Stimulated activated CD4-positive, alpha-beta T cell treated with anti-CD3 and anti-CD28 coated beads, Interleukin-4, amount 100 ng/mL, for 4 hours (primary cell): ENCODE results near the gene CRMP1.

ENCODE experiments used
- DNase-seq, 2 experiments: peaks; one replicate each; pipeline ENCODE4 v3.0.0-alpha.2; 2020

Gene CRMP1

GRCh38 chr4:5893004-5893580 lies at the start of gene CRMP1:
CRMP1 (minus strand) TSS chr4:5893086; CDS start chr4:5892969, 117 bp downstream.
- DNase-seq = no peak

DNA sequence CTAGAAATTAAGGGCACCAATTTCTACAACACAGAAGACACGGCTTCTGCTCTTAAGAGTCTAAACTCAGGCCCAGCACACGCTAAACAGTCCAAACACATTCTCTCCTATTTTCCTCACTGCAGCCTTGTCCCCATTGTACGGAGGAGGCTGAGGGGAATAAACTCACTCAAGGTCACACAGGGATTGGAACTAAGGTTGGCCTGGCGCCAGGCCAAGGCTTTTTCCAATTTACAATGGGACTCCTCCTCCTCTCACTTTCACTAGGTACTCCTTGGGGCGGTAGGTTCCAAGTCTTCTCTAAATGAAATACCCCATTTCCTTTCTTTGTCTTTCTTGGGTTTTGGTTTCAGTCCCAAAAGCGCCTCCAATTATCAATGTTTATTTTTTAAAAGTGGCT lies 48.7 kb upstream of the CRMP1 start:
- DNase-seq = no peak

DNA sequence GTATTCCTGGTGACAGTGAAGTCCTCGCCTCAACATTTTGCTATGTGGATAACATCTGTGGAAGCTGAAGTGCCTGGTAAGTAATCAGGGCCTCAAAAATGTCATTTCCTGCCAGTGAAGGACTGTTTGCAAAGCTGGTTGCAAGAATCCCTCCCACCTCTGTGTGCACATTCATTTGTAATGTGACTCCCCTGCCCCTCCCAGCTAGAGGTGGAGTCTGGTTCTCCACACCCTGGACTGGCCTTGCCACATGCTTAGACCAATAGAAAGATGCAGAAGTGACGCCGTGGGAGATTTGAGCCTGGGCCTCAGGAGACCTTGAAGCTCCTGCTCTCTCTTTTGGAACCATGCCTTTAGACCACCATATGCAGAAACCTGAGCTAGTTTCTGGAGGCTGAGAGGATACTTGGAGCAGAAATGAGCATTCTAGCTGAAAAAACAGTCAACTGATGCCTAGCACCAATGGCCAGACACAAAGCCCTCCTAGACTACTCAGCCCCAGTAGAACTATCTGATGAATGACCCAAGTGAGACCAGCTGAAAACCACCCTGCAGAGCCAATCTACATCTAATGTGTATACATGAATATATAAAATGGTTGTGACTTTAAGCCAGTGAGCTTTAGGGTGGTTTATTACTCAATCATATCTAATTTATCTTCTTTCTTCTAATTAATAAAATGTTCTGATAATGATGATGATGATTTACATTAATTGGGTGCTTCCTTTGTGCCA lies 47.8 kb upstream of the CRMP1 start:
- DNase-seq = no peak

DNA sequence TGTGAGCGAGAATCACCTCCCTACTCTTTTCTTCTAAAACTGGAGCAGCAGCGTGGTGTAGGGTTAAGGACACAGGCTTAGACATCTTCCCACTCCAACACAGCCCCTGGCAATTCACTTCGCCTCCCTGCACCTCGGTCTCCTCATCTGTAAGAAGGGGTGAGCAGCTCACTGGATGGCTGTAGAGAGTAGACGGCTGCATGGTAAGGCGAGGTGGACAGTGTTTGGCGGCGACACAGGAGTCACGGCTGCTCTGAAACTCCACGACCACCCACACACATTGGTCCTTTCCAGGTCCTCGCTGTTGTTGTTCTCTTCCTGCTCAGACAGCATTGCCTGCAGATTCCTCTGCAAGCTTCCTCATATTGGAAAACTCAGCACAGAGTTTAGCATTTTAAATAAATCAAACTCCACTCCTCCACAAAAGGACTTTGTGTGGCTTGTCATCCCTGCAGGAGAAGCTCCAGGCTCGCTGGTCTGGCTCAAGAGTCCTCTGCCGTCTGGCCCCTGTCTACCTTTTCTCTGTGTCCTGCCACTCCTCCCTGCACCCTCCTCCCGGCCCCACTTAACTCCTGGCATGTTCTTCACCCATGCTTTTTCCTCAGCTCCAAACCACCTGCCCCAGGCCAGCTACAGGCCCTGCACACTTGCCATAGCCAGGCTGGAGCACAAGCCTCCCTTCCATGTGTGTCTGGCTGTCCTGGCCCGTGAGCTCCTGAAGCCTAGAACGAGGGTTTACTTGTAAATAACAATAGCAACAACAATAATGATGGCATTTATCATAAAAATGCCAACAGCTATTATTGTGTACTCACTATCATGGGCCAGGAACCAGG lies 41.3 kb upstream of the CRMP1 start:
- DNase-seq = no peak

DNA sequence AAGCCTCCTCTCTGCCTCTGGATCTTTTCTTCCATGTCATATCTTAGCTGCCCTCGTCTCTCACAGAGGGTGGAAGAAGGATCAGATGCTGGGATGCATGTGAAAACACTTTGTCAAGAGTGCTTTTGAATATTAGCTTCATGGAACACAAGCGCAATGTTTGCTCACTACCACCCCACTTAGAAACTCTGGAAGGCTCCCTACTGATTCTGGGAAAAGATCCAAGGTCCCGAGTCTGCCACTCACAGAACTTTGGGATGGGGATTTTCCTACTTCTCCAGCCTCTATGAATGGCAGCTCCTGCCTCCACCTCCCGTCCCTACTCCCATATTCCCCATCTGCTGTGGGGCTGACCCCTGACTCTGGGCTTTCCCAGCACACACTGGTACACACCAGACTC lies 40.2 kb upstream of the CRMP1 start:
- DNase-seq = no peak

GRCh38 chr4:5932035-5932568 lies 39.2 kb upstream of the CRMP1 start:
- no peak for DNase-seq

GRCh38 chr4:5931526-5931925 lies 38.6 kb upstream of the CRMP1 start:
- DNase-seq = no peak

GRCh38 chr4:5930876-5931275 lies 38.0 kb upstream of the CRMP1 start:
- no peak for DNase-seq

GRCh38 chr4:5930456-5930855 lies 37.6 kb upstream of the CRMP1 start:
- no peak for DNase-seq

DNA sequence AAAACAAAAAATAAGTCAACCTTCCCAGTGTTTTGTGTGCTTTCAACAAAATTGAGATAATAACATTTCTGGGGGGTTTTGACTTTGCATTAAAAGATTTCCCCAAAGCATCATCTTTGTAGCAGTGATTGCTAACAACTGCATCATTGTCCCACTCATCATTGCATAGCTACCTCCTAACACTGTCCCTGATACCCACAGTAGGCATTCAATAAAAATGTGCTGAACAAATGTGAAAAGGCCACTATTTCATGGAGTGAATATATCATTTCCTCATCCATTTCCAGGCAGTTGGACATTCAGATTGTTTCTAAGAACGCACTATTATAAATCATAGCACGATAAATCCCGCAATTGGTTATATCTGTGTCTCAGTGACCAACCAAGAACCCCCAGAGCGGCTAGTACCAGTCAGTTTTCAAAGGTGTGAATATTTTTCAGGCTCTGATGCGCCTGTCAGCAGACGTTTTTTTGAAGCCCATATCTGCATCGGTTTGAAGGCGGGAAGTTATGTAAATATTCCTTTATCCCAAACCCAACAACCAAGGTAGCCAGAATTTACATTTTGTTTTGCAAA lies 36.0 kb upstream of the CRMP1 start:
- no peak for DNase-seq

DNA sequence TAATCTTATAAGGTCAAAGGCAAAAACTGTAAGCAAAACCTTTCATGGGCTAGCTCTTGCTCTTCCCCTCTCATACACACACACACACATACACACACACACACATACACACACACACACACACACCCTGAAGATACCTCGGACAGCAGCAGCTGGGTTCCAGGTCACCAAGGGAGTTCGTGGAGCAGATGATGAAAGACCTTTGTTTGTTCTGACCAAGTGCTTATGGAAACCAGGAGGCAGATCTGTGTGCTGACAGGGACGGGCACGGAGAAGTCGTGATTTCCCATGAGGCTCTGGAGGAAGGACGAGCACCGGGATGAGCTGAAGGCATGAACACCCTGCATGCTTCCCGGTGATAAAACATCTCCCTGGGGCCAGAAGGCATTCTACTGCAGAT lies 35.4 kb upstream of the CRMP1 start:
- DNase-seq = no peak

DNA sequence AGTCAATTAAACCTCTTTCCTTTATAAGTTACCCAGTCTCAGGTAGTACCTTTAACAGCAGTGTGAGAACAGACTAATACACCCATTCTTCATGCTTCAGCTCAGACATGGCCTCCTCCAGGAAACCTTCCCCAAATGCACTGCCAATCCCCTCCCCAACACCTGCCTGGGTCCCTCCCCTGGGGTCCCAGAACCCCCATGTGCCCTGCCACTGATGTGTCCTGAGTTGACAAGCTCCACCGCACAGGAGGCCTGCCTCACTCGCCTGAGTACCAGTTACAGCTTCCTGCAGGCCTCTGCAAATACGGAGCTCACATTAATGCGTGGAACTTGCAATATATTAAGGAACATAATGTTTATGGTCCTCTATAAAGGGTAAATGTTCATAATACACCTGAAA lies 34.9 kb upstream of the CRMP1 start:
- no peak for DNase-seq

- DNase-seq = no peak
These were observed 34.2 kb upstream of the CRMP1 start for GRCh38 chr4:5927116-5927515.

DNA sequence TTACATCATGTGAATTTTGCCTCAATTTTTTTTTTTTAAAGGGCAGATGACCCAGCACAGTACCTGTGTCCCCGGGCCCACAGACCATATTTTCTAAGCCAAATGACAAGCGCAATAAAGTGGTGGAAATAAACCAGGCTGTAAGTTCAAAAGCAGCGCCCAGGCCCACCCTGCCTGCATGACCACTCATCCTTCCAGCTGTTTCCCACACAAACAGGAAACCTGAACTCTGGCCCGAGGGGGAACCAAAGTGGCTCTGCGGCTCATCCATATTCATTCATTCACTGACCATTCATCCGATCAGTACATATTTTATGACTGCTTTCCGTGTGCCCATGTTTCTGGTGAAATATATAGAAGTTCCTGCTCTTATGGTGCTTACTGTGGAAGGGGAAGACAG lies 33.7 kb upstream of the CRMP1 start:
- DNase-seq = no peak

DNA sequence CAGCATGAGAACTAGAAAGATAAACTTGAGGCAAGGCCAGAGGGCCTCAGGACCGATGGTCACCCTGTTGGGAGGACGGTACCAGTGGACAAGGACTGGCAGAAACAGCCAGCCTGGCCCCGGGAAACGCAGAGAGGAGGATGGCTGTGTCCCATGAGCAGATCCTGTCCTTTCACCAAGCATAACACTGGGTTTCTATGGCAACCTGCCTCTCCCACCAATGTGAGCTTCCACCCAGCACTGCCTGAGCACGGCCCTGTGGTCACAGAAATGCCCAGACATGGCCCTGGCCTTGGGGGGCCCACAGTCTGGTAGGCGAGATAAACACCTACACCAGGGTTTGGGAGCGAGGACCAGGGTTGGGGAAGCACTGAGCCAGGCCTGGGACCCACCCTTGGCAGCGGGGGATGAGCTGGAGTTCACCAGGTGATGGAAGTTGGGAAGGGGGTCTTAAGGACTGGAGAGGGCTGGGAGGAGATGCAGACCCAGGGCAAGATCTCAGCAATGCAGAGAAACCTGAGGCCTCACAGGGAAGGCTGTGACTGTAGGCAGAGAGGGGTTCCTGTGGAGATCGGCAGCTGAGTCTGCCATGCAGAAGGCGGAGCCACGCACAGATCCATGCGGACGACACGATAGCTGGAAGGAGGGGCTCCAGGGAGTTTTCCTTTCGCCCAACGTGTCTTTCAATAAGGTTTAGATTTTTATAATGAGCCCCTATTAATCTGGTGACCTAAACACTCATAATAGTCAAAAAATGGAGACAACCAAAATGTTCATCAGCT lies 32.7 kb upstream of the CRMP1 start:
- DNase-seq = no peak

DNA sequence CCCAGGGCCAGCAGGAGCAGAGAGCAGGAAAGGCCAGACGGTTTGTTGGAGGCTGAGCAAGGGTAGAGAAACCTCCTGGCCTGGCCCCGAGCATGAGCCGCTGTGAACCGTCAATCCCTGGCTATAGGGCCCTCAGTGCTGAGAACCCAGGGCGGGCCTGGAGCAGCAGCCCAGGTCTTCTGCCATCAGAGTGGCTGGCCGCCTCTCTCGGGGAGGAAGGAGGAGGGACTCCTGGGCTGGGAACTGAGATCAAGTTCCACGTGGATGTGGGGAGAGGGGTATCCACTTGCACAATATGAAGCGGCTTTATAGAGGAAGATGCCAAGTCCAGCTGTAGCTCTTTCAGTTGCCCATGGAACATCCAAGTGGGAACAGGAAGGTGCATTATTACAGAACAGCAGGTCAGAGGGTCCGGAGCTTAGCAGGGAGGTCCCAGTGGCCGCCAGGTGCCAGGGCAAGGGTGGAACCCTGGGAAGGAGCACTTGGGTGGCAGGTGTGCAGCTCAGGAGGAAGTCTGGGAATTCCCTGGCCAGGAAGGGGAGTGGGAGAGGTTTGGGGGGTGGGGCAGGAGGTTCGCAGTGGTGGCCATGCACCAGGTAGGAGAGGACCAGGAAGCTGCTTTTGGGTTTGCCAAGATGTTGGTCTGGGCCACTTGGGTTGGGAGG lies 31.7 kb upstream of the CRMP1 start:
- DNase-seq = no peak

- no peak for DNase-seq
These were observed 30.5 kb upstream of the CRMP1 start for GRCh38 chr4:5923376-5923775.

- DNase-seq = no peak
These were observed 29.7 kb upstream of the CRMP1 start for GRCh38 chr4:5922556-5922955.

GRCh38 chr4:5921981-5922380 lies 29.1 kb upstream of the CRMP1 start:
- no peak for DNase-seq

DNA sequence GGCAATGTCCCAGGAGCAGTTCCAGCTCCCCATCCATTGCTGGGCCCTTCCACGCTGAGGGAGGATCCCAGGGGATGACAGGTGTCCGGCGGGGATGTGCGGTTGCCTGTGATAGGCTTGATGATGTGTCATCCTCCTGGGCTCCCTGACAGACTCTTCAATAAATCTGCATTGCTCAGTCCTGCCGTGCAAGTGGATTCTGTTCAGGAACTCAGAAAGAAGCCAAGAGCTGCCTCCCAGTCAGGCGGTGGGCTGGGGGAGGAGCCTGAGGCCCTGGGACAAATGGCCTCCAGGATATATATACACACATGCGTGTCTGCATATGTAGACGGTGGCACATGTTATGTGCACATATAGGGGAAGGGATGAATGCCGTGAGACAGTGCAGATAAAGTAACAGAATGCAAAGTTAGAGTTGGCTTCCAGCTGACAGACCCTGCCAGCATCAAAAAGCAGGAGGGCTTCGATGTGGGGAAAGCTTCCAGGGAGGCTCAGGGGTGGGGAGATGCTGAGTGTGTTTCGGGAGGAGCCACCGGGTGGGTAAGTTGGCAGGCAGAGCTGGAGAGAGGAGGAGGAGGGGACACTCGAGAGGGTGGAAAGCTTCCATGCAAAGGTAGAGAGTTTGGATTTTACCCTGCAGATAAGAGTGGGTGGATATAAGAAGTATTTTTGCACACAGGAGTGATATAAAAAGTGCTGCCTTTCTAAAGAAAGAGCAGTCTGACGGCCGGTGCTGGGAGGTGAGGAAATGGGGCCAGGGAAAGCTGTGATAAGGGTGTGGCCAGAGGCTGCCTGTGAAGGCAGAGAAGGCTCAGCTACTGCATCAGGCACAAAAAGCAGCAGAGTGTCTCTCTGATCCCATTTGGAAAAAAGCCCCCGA lies 28.5 kb upstream of the CRMP1 start:
- no peak for DNase-seq

GRCh38 chr4:5919571-5919970 lies 26.7 kb upstream of the CRMP1 start:
- no peak for DNase-seq
